ENCODE measurements around the gene MMS22L. TPM values are rescaled to one million over a fixed set of nuclear protein-coding genes. Genes with fewer than 3 reads are reported as not detected.
"Not testable (repeated sequence)": the region's sequence is repeated elsewhere in the genome, so short reads cannot be mapped to it uniquely, and the experiment has no call there.

MMS22L gene
- total and polyA plus RNA-seq, 5 experiments from 2014 or later, result 2.5 to 13.1 (median 4.7) TPM

GRCh38 chr6:97155447-97155846 is 127.6 kb downstream of the MMS22L start:
- peaks cover 0 to 26% (median 12%) of the 10 kb centered on the region in 9 donors for H3K9me3 Mint-ChIP-seq
- peaks cover 14 to 51% (median 38%) of the 10 kb centered on the region in 3 donors for H3K36me3 Mint-ChIP-seq
- POLR2A ChIA-PET, H3K4me1 Mint-ChIP-seq, DNase-seq, H3K27me3 Mint-ChIP-seq, H3K4me3 Mint-ChIP-seq, ATAC-seq: not testable (repeated sequence)
- H3K27ac Mint-ChIP-seq, result peak overlapping the region in 1 of 10 donors; percentile 25

GRCh38 chr6:97154015-97154414 is 129.0 kb downstream of the MMS22L start:
- Mint-ChIP-seq H3K27ac (no peak overlapping the region), H3K27me3 (no peaks in the 10 kb centered on the region), H3K4me1 (no peaks in the 10 kb centered on the region), H3K36me3 (peaks cover 9 to 46% (median 39%) of the 10 kb centered on the region in 3 donors), H3K4me3 (no peak overlapping the region), H3K9me3 (peaks cover 0 to 25% (median 12%) of the 10 kb centered on the region in 9 donors)
- POLR2A ChIA-PET, result no interaction called here
- DNase-seq (no peak), ATAC-seq (no peak)

- peaks cover 0 to 34% (median 25%) of the 10 kb centered on the region in 3 donors for H3K36me3 Mint-ChIP-seq
- DNase-seq (no peak), ATAC-seq (no peak)
- H3K27ac Mint-ChIP-seq, result peak overlapping the region in 1 of 10 donors; percentile 5
- no peaks in the 10 kb centered on the region for H3K4me1 Mint-ChIP-seq
- peaks cover 0 to 11% (median 5%) of the 10 kb centered on the region in 9 donors for H3K9me3 Mint-ChIP-seq
- H3K4me3 Mint-ChIP-seq, result no peak overlapping the region
- no peaks in the 10 kb centered on the region for H3K27me3 Mint-ChIP-seq
- POLR2A ChIA-PET, result no interaction called here
Observed at GRCh38 chr6:97151601-97152000, 131.4 kb downstream of the MMS22L start.

GRCh38 chr6:97150932-97151331 is 132.1 kb downstream of the MMS22L start:
- Mint-ChIP-seq H3K4me3 (no peak overlapping the region), H3K27ac (no peak overlapping the region), H3K27me3 (no peaks in the 10 kb centered on the region), H3K9me3 (peaks cover 0 to 8% (median 1%) of the 10 kb centered on the region in 9 donors), H3K4me1 (no peaks in the 10 kb centered on the region), H3K36me3 (peaks cover 0 to 37% (median 18%) of the 10 kb centered on the region in 3 donors)
- POLR2A ChIA-PET, result no interaction called here
- DNase-seq, result no peak
- ATAC-seq, result no peak

GRCh38 chr6:97147421-97147820 is 135.6 kb downstream of the MMS22L start:
- no peaks in the 10 kb centered on the region for H3K27me3 Mint-ChIP-seq
- no peaks in the 10 kb centered on the region for H3K9me3 Mint-ChIP-seq
- POLR2A ChIA-PET, result no interaction called here

GRCh38 chr6:97145691-97146090 is 137.3 kb downstream of the MMS22L start:
- Mint-ChIP-seq H3K4me1 (no peaks in the 10 kb centered on the region), H3K36me3 (peaks cover 0 to 28% (median 9%) of the 10 kb centered on the region in 3 donors), H3K27me3 (no peaks in the 10 kb centered on the region), H3K4me3 (no peak overlapping the region), H3K9me3 (no peaks in the 10 kb centered on the region), H3K27ac (no peak overlapping the region)
- no peak for DNase-seq
- ATAC-seq, result no peak
- POLR2A ChIA-PET, result no interaction called here

More at GRCh38 chr6:97147421-97147820, 135.6 kb downstream of the MMS22L start:
- DNase-seq (no peak), ATAC-seq (no peak)
- Mint-ChIP-seq H3K4me3 (no peak overlapping the region), H3K36me3 (peaks cover 0 to 34% (median 14%) of the 10 kb centered on the region in 3 donors), H3K4me1 (no peaks in the 10 kb centered on the region), H3K27ac (peak overlapping the region in 1 of 10 donors; percentile 6)

GRCh38 chr6:97141756-97142155 is 141.3 kb downstream of the MMS22L start:
- POLR2A ChIA-PET, result no interaction called here
- Mint-ChIP-seq H3K27ac (no peak overlapping the region), H3K36me3 (peaks cover 0 to 9% (median 9%) of the 10 kb centered on the region in 3 donors), H3K9me3 (no peaks in the 10 kb centered on the region), H3K4me1 (no peaks in the 10 kb centered on the region), H3K4me3 (no peak overlapping the region), H3K27me3 (no peaks in the 10 kb centered on the region)
- ATAC-seq, result no peak
- DNase-seq, result no peak

GRCh38 chr6:97138581-97138980 is 144.4 kb downstream of the MMS22L start:
- POLR2A ChIA-PET, result no interaction called here
- ATAC-seq (no peak), DNase-seq (no peak)
- Mint-ChIP-seq H3K9me3 (no peaks in the 10 kb centered on the region), H3K4me1 (no peaks in the 10 kb centered on the region), H3K27ac (peak overlapping the region in 1 of 10 donors; percentile 30), H3K27me3 (no peaks in the 10 kb centered on the region), H3K4me3 (no peak overlapping the region), H3K36me3 (peaks cover 0 to 11% (median 0%) of the 10 kb centered on the region in 3 donors)

GRCh38 chr6:97136626-97137358 is 146.2 kb downstream of the MMS22L start:
- Mint-ChIP-seq H3K9me3 (no peaks in the 10 kb centered on the region), H3K36me3 (peaks cover 0 to 11% (median 2%) of the 10 kb centered on the region in 3 donors), H3K4me1 (no peaks in the 10 kb centered on the region), H3K27ac (no peak overlapping the region), H3K27me3 (no peaks in the 10 kb centered on the region), H3K4me3 (no peak overlapping the region)
- DNase-seq (no peak), ATAC-seq (no peak)
- POLR2A ChIA-PET, result no interaction called here

GRCh38 chr6:97133067-97133466 is 149.9 kb downstream of the MMS22L start:
- Mint-ChIP-seq H3K36me3 (peaks cover 0 to 32% (median 9%) of the 10 kb centered on the region in 3 donors), H3K9me3 (no peaks in the 10 kb centered on the region), H3K27me3 (no peaks in the 10 kb centered on the region), H3K4me3 (no peak overlapping the region), H3K27ac (no peak overlapping the region), H3K4me1 (no peaks in the 10 kb centered on the region)
- ATAC-seq, result no peak
- POLR2A ChIA-PET, result no interaction called here
- DNase-seq, result no peak

GRCh38 chr6:97129106-97129505 is 153.9 kb downstream of the MMS22L start:
- POLR2A ChIA-PET, result no interaction called here

GRCh38 chr6:97128507-97128906 is 154.5 kb downstream of the MMS22L start:
- ATAC-seq, result no peak
- POLR2A ChIA-PET, result no interaction called here
- no peaks in the 10 kb centered on the region for H3K27me3 Mint-ChIP-seq
- DNase-seq, result no peak
- no peak overlapping the region for H3K4me3 Mint-ChIP-seq
- no peaks in the 10 kb centered on the region for H3K4me1 Mint-ChIP-seq
- H3K9me3 Mint-ChIP-seq, result no peaks in the 10 kb centered on the region
- H3K27ac Mint-ChIP-seq, result no peak overlapping the region
- peaks cover 0 to 23% (median 9%) of the 10 kb centered on the region in 3 donors for H3K36me3 Mint-ChIP-seq

More at GRCh38 chr6:97129106-97129505, 153.9 kb downstream of the MMS22L start:
- H3K36me3 Mint-ChIP-seq, result peaks cover 0 to 23% (median 9%) of the 10 kb centered on the region in 3 donors
- no peaks in the 10 kb centered on the region for H3K27me3 Mint-ChIP-seq
- ATAC-seq (no peak), DNase-seq (no peak)
- no peaks in the 10 kb centered on the region for H3K4me1 Mint-ChIP-seq
- H3K27ac Mint-ChIP-seq, result no peak overlapping the region
- H3K9me3 Mint-ChIP-seq, result no peaks in the 10 kb centered on the region
- no peak overlapping the region for H3K4me3 Mint-ChIP-seq

GRCh38 chr6:97123652-97124051 is 159.4 kb downstream of the MMS22L start:
- Mint-ChIP-seq H3K9me3 (peaks cover 0 to 22% (median 4%) of the 10 kb centered on the region in 9 donors), H3K27me3 (peaks cover 0 to 4% (median 0%) of the 10 kb centered on the region in 5 donors), H3K4me1 (no peaks in the 10 kb centered on the region), H3K4me3 (no peak overlapping the region), H3K27ac (no peak overlapping the region), H3K36me3 (peaks cover 12 to 21% (median 13%) of the 10 kb centered on the region in 3 donors)
- DNase-seq (no peak), ATAC-seq (no peak)
- POLR2A ChIA-PET, result no interaction called here
